Prostate gland (tissue), 2 donors: ENCODE data around the gene SSPN.

Experiments
- POLR2A ChIP-seq: fragments of 450-650 bp; IDR thresholded peaks from one replicate; pipeline ENCODE4 v1.6.1; 2016; ENCODE audit warnings: antibody characterized with exemption, mild to moderate bottlenecking
- POLR2AphosphoS5 ChIP-seq: sonication (generic); formaldehyde crosslinking; IDR thresholded peaks from one replicate; pipeline ENCODE4 v1.6.1; 2017; ENCODE audit warnings: antibody characterized with exemption
- TF ChIP-seq, protein P1 (sequence below), 4 experiments: fragments of 200-600 bp in 2 of 4; fragments of 450-650 bp in 2 of 4; sonication (generic) in 2 of 4; IDR thresholded peaks; 1 replicate in 3 of 4; 2 replicates in 1 of 4; pipeline ENCODE4 v1.5.1; 2016 to 2019; ENCODE audit warnings: antibody characterized with exemption in 4 of 4, mild to moderate bottlenecking in 2 of 4, moderate library complexity in 2 of 4

DNA sequence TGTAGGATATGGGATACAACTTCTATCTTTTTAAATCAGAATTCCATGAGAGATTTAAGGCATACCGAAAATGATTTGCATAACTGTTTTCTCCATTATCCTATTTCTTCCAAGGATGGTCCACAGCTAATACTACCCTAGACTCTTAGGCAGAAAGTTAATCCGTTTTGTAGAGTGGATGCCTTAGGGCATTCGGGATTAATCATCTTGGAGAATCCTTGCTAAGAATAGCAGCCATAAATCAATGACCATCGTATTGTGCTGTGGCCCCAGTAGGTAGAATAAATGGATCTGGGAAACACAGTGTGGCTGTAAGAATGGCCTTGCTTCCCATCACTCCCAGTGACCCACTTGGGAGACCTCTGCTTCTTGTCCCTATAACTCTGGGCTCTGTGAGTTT lies 99.6 kb downstream of the SSPN start:
- TF ChIP-seq POLR2A (no peak), POLR2AphosphoS5 (no peak)
- TF ChIP-seq, protein P1, sequence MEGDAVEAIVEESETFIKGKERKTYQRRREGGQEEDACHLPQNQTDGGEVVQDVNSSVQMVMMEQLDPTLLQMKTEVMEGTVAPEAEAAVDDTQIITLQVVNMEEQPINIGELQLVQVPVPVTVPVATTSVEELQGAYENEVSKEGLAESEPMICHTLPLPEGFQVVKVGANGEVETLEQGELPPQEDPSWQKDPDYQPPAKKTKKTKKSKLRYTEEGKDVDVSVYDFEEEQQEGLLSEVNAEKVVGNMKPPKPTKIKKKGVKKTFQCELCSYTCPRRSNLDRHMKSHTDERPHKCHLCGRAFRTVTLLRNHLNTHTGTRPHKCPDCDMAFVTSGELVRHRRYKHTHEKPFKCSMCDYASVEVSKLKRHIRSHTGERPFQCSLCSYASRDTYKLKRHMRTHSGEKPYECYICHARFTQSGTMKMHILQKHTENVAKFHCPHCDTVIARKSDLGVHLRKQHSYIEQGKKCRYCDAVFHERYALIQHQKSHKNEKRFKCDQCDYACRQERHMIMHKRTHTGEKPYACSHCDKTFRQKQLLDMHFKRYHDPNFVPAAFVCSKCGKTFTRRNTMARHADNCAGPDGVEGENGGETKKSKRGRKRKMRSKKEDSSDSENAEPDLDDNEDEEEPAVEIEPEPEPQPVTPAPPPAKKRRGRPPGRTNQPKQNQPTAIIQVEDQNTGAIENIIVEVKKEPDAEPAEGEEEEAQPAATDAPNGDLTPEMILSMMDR (IDR thresholded peaks at IDR 0.05) = no peak
